Activated naive CD4-positive, alpha-beta T cell (primary cell): Measurements from ENCODE around the gene SV2C.
"Not testable (repeated sequence)": the region's sequence is repeated elsewhere in the genome, so short reads cannot be mapped to it uniquely, and the experiment has no call there.

Experiments used
- DNase-seq, 4 experiments: peaks; one replicate each; lab custom pipeline; 2025; lab: John Stamatoyannopoulos, UW

SV2C gene, protein sequence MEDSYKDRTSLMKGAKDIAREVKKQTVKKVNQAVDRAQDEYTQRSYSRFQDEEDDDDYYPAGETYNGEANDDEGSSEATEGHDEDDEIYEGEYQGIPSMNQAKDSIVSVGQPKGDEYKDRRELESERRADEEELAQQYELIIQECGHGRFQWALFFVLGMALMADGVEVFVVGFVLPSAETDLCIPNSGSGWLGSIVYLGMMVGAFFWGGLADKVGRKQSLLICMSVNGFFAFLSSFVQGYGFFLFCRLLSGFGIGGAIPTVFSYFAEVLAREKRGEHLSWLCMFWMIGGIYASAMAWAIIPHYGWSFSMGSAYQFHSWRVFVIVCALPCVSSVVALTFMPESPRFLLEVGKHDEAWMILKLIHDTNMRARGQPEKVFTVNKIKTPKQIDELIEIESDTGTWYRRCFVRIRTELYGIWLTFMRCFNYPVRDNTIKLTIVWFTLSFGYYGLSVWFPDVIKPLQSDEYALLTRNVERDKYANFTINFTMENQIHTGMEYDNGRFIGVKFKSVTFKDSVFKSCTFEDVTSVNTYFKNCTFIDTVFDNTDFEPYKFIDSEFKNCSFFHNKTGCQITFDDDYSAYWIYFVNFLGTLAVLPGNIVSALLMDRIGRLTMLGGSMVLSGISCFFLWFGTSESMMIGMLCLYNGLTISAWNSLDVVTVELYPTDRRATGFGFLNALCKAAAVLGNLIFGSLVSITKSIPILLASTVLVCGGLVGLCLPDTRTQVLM

DNA sequence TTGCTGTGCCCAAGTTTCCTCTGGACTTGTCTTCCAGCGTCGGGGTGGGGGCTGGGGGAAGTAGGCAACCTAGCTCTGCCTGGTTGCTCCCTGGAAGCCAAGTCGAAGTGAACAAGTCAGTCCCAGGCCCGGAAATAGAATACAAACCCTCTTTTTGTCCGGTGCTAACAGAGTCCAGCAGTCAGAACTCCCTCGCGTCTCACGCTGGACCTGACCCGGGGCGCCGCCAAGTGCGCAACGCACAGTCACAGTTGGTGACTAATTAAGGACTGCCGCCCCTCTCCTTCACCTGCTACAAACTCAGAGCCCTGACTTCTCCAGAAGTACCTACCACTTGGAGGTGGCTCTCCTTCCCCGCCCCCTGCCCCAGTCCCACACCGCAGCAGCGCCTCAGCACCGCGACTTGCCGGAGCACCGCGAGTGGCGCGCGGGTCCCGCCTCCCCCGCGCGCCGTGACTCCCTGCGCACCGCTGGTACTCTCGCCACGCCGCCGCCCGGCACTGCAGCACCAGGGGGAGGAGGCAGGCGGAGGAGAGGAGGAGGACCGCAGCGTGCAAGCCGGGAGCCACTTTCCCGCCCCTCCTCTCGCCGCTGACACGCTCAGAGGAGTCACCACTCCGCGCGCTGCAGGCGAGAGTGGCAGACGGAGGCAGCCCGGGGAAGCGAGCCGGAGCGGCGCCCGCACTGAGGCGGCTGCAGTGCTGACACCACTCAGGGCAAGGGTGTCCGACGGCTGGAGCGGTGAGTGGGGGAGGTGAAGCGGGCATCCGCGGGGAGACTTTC lies at the start of gene SV2C:
SV2C (plus strand) TSS at position 612 of the 783 bp plus-strand sequence. CDS start 48,368 bp downstream, outside the sequence.
- DNase-seq = no peak

DNA sequence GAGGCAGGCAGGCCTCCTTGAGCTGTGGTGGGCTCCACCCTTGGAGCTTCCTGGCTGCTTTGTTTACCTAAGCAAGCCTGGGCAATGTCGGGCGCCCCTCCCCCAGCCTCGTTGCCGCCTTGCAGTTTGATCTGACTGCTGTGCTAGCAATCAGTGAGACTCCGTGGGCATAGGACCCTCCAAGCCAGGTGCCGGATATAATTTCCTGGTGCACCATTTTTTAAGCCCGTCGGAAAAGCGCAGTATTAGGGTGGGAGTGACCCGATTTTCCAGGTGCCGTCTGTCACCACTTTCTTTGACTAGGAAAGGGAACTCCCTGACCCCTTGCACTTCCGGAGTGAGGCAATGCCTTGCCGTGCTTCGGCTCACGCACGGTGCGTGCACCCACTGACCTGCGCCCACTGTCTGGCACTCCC lies 45.4 kb upstream of the SV2C start:
- DNase-seq = peak in 1 of 4 experiments; percentile 4

DNA sequence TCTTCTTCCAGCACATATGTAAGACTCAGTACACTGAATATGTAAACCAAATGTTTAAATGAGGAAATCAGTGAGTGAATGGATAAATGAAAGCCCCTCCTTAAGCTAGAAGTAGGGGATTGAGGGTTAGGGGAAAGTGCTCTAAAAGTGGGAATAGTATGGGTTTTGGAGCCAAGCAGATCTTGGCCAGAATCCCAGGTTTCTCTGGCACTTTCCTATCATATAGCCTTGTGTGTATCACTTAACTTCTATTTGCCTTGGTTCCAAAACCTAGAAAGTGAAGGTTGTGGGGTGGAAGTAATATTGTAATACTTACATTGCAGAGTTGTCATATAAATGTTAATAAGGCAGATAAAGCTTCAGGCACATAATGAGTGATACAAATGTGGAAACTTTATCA lies 45.0 kb upstream of the SV2C start:
- DNase-seq = no peak

DNA sequence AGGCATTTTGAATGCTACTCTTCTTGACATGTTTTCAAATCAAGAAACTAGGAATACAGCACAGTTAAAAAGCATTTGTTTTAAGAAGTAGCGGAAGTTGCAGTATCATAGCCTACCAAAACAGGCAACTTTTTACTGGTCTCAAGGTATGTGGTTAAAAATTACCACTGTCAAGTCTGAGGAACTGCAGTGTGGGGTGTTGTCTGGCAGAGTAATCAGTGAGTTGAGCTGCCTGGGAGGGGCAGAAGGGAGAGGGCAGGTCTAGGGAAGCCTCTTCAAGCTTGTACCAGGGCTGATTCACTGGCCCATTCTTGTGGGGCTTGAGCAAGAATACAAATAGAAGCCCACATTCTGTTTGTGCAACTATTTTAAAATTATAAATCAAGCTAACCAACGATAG lies 42.4 kb upstream of the SV2C start:
- no peak for DNase-seq

DNA sequence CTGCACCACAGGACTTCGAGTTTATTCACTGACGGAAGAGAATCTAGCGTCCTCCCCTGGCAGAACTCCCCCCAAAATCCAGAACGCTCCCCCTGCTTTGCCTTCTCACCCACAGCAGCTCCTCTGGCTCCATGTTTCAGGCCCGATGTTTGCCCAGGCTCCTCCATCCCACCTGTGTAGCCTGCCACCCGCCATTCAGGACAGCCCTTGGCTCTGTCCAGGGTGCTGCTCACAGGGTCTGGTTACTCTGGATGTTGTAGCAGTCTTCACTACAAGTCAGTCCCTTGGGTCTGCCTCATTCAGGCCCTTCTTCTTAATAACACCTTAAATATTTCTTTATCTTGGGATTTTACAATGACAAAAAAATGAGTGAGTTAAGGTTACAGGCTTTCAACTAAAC lies 41.3 kb upstream of the SV2C start:
- no peak for DNase-seq

DNA sequence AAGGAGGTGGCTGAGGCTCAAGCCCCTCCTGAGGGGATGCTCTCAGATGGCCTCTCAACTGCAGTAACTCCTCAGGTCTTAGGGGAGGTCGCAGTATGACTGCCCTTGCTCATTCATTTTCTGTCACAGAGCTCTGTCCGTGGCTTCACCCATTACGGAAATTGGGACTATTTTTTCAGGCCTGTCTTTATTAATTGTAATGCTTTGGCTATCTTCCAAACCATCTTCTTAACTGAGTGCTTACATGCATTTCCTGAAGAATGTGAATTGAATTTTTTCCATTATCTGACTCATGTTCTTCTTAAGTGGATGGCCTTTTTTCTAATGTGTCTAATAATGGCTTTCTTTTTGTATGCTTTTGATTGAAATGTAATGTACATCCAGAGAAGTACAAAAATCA lies 36.4 kb upstream of the SV2C start:
- DNase-seq = no peak

DNA sequence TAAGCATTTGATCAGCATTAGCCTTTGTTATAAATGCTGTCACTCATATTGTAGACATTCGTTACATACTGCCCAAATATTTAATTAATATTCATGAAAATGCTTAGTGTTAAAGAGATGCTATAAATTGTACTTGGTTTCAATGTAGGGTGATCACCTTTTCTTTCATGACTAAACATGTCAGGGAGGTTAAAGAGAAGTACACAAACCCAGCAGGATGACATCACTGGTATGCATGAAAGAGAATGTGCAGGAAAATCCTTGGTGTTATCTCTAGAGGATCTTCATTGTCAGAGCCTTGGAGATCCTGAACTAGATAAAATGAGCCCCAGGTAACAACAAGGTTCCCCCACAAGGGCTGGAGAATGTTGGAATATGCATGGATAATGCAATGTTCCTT lies 33.0 kb upstream of the SV2C start:
- DNase-seq = no peak

DNA sequence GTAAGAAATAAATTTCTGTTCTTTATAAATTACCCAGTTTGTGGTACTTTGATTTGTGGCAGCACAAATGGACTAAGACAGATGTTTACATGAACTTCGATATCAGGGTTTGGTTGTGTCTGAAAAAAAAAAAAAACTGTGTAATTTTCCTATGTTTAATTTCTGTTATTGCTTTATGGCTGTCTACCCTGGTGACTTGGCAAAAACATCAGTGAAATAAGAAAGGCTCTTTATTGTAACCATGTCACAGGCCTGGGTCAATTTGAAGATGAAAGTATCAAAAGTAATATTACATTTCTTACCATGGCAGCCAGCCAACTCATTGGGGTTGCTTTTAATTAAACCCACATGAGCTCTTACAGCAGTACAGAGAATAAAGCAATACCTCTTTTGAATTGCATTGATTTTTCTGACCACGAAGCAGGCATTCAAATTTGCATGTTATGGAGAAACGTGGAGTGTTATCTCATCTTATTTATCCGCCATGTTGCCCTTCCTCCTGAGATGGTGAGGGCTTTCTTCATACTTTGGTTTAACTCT lies 20.6 kb upstream of the SV2C start:
- DNase-seq = no peak

DNA sequence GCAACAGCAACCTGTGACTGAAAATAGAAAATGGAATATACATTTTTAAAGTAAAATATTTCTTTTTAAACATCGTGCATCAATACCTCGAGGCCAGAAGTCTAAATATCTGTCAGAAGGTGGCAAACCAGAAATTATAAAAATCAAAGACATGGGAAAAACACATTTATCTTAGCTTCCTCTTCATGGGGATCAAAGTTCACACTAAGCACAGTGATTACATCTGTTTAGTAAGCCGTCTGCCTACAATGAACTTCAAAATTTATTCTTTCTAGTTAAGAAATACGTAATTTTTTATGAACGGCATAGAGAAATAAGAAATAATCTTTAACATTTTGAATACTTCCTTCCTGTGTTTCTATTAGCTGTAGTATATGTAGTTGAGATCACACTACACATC lies 17.9 kb upstream of the SV2C start:
- no peak for DNase-seq

DNA sequence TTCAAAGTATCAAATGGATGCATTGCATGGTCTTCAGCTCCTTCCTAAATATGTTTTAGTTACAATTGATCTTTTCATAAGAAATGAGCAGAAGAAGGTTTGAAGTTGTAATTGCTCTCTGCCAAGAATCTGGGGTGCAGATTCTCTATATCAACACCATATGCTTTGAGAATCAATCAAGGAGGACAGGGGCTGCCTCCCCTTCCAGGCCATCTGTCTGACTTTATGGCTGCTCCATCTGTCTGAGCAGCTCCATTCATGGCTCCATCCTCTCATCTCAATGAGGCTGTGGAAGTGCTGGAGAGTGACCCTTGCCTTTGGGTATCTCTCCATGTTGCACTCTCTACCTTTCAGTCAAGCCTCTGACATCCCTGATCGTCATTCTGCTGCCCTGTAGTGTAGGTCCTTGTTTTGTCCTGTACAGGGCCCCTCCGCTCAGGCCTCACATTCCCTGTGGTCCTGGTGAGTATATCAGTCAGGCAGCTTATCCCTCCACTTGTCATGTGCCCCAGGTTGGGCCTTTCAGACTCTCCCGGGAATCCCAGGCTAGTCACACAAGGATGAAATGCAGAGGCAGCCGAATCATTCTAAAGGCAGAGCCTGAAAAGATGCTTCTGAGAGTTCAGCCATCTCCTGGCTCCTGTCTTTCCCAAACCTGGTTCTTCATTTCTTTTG lies 14.0 kb upstream of the SV2C start:
- DNase-seq = no peak

DNA sequence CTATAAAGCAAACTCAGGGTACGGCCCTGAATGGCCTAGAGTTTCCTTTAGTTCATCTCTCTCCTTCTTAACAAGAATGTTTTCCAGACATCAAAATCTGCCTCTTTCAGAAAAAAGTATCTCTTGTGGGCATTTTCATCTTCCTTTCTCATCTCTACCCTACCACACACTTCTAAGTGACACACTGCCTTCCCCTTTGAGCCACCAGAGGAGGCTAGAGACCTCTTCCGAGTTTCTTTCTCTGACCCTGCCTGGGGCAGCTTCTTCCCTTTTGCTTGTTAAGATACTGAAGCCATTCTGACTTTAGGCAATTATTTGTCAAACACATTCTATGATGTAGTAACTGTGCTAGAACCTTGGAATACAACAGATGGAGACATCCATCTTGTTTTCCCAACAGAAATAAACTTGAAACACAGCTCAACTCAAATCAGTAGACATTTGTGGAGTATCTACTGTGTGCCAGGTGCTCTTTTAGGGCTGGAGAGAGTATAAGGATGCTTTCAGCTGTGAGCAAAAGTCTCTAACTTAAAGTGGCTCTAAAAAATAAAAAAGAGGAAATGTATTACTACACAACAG lies 8.6 kb upstream of the SV2C start:
- no peak for DNase-seq

DNA sequence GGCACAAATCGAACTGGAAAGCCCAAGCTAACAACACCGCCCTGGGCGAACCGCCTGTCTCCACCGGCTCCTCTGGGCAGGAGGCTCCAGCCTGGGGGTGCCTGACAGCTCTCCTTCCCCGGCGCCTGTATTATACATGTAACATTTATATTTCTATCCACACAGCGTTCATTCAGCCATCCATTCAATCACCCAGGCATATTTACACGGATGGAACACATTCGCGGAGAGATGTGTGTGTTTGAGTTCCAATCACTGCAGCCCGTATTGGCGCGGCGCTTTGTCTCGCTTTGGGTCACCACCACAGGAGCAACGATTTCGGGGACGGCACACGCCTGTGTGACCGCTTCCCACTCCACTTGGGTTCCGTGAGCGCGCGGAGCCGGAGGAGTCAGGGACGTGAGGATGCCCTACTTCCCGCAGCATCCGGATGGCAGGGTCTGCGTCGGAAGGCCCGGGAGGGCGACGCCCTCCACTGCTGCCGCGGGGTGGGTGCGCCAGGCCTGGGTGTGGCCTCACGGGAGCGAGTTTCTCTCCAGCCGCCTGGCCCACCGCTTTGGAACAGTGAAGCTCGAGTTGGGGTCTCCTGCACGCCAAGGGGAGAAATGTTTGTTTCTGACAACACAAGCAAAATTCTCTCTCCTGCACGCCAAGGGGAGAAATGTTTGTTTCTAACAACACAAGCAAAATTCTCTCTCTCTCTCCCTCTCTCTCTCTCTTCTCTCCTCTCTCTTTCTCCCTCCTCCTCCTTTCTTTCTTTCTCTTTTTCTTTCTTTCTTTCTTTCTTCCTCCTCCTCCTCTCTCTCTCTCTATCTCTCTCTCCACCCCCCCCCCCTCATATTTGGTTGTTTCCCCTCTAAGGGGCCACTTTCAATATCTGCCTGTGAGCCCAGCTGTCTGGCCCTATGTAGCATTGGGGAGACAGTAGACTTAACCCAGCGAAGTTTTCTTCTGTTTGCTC lies 1.1 kb upstream of the SV2C start:
- DNase-seq = no peak

DNA sequence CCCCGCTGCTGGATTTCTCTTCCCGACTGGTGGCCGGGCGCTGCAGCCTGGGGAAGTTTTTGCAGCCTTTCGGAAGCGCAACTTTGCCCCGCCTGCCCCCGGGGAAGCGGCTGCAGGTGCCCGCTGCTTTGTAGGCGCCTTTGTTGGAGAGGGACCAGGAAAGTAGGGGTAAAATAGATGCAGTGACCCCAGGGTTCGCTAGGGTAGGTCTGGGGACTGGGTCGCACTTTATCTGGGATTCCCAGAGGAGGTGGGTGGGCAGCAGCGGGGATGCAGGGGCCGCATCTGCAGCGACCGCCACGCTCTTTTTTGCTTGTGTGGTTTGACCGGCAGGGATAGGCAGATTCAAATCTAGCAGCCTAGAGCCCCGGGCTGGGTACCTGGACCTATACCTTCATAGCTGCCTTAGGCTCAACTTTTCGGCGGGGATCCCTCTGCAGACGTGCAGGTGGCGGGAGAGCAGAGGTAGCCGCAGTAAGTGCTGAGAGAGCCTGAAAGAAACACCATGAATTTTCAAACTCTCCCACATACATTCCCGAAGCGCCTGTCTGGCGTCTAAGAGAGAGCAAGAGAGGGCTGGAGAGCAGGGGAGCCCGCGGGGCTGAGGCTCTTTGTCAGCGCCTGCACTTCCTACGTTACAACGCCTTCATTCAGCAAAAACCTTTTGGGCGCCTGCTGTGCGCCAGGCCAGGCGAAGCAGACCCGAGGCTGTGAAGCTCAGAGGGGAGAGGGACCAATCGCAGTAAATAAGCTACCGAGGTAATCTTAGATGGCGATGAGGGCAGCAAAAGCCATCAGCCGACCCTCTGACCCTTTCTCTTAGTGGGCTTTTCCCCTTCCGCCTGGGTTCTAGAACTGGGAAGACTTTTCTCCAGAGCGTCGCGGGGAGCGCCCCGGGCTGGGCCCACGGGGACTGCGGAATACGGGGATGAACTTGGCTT lies 642 bp downstream of the SV2C start:
- DNase-seq = no peak

DNA sequence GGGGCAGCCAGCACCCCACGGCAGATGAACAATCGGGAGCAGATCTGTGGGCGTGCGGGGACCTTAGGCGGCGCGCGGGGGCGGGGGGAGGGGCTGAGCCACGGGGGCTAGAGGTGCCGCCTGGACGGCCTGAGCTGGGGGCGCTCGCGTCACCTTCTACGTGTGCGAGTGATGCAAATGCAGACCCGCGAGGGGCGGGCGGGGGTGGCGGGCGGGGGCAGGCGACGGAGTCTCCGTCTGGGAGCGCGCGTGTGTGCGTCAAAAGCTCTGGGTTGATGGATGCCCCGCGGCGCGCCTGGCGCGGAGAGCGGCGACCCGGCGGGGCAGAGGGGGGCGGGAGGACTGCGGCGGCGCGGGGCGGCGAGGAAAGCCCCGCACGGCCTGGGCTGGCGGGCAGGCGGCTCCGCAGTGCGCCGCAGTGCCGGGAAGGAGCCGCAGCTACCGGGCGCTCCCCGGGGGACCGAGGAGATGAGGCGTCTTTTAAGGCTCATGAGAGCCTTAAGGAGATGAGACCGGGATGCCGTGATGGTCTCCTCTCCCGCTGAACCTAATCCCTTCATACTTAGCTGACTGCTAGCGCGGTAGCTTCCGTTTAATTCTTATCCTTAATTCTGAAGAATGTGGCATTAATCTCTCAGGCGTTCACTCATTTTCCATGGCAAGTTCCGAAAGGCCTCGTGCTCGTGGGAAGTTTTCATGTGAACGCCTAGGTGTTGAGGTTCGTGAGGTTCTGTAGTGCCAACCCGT lies 1.5 kb downstream of the SV2C start:
- DNase-seq = no peak

DNA sequence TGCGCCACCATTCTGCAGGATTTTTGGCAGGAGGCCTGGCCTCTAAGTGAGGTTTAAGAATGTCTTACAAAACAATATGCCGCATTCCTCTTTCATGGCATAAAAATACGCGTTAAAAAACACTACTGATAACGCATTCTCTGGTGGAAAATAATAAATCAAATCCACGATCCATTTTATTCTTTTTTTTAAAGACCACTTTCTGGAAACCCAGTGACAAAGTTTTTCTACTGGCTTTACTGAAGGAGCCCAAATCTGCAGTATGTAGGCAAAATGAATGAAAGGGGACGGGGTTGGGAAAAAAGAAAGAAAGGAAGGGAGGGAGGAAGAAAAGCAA lies 2.0 kb downstream of the SV2C start:
- no peak for DNase-seq

DNA sequence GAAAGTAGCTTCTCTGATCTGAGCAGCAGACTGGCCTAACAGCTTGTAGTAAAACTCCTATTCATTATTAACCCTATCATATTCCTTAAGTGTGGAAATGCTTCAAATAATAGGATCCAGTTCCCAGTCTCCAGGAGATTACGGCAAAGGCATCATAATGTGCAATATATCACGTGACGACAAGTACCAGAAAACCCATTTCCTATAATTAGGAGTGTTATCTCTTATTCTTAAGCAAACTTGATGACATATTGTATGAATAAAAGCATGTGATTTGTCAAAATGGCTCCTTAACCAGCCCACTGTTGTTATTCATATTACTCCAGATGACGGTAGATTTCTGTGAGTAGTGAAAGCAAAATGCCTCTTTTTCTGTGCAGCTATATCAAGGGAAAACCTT lies 2.9 kb downstream of the SV2C start:
- DNase-seq = no peak

DNA sequence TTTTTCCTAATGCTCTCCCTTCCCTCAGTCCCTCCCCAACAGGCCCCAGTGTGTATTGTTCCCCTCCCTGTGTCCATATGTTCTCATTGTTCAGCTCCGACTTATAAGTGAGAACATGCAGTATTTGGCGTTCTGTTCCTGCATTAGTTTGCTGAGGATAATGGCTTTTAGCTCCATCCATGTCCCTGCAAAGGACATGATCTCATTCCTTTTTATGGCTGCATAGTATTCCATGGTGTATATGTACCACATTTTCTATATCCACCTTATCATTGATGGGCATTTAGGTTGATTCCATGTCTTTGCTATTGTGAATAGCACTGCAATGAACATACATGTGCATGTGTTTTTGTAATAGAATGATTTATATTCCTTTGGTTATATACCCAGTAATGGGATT lies 6.0 kb downstream of the SV2C start:
- not testable (repeated sequence) for DNase-seq

DNA sequence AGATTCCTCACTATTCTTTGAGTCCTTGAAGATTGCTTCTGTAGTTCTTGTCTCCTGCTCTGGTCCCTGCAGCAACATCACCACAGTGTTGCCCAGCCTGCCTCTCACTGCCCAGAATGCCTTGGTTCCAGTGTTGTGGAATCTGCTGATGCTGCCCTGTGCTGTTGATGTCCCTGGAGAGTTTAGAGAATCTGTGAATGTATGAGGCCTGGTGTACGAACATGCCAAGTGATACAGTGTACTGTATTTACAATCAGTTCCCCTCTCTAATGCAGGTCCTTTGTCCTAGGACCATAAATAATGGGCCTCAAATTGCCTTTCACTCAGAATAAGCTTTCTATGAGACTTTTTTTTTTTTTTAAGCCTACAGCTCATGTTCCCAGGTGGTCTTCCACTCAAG lies 8.2 kb downstream of the SV2C start:
- no peak for DNase-seq

DNA sequence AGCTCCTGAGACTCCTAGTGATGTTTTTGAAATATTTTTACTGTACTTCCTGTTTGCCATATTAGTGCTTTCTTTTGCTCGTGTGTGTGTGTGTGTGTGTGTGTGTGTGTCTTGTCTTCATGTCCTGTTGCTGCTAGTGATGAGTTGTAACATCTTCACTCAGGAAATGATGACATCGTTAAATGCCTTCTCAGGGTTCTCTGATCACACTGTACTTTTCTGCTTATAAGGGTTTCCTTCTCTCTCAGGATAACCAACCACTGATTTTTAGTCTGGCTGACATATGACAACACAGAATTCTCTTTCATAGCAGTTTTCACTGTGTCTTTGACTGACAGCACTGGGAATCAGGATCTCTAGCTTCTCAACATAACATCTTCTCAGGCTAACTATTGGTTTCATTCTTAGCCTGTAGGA lies 16.1 kb downstream of the SV2C start:
- no peak for DNase-seq
